ENCODE data around the gene AMZ1. TPM values are rescaled to one million over a fixed set of nuclear protein-coding genes. Genes with fewer than 3 reads are reported as not detected.

Gene AMZ1
- total RNA-seq: 0.05 TPM
- 0.07 TPM for polyA plus RNA-seq
- long read RNA-seq, donor 1: 0 reads
- long read RNA-seq, donor 2: 0 reads
- long read RNA-seq, donor 3: 0 reads
- long read RNA-seq, donor 4: 0 reads
- long read RNA-seq, donor 5, partial matches to known transcripts: 0 of 16 reads
- long read RNA-seq, donor 5, other reads (novel, unspliced or antisense): 16 of 16 reads
- long read RNA-seq, donor 6: 0 reads
- long read RNA-seq, donor 7: 0 reads
- long read RNA-seq, donor 8: 0 reads
- long read RNA-seq, donor 9: 0 reads
- long read RNA-seq, donor 10: 0 reads

DNA sequence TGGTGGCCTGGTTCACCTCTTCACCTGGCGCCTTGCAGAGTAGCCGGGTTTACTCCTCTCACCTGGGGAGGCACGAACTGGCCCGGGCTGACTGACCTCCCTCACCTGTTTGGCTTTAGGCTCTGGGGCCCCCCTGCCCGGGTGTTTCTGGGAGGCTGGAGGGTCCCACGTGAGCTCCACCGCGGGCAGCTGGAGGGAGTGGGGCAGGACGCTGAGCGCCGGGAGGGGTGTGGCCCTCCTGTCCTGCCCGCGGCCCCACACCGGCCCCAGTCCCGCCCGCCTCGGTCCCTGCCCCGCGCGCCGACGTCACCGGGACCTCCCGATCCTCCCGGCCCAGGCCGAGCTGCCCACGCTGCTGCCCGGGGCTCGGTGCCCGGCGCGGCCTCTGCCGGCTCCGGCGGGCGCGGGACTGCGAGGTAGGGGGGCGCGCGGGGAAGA, at the start of gene AMZ1:
Gene AMZ1, plus strand, starts transcription at position 322 of the 438 bp plus-strand sequence. CDS start 12,250 bp downstream, outside the sequence.
- DNase-seq (ENCODE audit: low read depth in 6 of 9, low spot score in 9 of 9): no peak
- H3K27ac ChIP-seq (ENCODE audit: low read depth in 1 of 2, low read length in 1 of 2): no peak within 1 kb of the TSS
- no peak within 1 kb of the TSS for H3K4me3 ChIP-seq (ENCODE audit: low read length in 2 of 2)
- peaks cover 0 to 1% of the 10 kb centered on the region in 2 donors for H3K9me3 ChIP-seq (ENCODE audit: control insufficient read depth in 2 of 2, insufficient read depth in 1 of 2, low read length in 1 of 2)
- H3K36me3 ChIP-seq (ENCODE audit: control insufficient read depth in 2 of 2, insufficient read depth in 2 of 2, low read length in 1 of 2): no peaks in the 10 kb centered on the region
- WGBS: 6% methylated on average over 41 of the region's 41 CpGs
- H3K4me1 ChIP-seq (ENCODE audit: control insufficient read depth in 2 of 2, insufficient read depth in 2 of 2, low read length in 2 of 2): peaks cover 0 to 10% of the 10 kb centered on the region in 2 donors
- H3K27me3 ChIP-seq (ENCODE audit: control insufficient read depth in 2 of 2, insufficient read depth in 1 of 2, low read length in 1 of 2): peaks cover 44 to 66% of the 10 kb centered on the region in 2 donors

- peak overlapping the region; percentile 31 to 50 for H3K27ac ChIP-seq (ENCODE audit: low read depth in 1 of 2, low read length in 1 of 2)
- WGBS: 95% methylated on average over 34 of the region's 34 CpGs
- DNase-seq (ENCODE audit: low read depth in 6 of 9, low spot score in 9 of 9): no peak
- no peaks in the 10 kb centered on the region for H3K9me3 ChIP-seq (ENCODE audit: control insufficient read depth in 2 of 2, insufficient read depth in 1 of 2, low read length in 1 of 2)
- H3K36me3 ChIP-seq (ENCODE audit: control insufficient read depth in 2 of 2, insufficient read depth in 2 of 2, low read length in 1 of 2): peaks cover 4 to 6% of the 10 kb centered on the region in 2 donors
- peaks cover 8 to 54% of the 10 kb centered on the region in 2 donors for H3K4me1 ChIP-seq (ENCODE audit: control insufficient read depth in 2 of 2, insufficient read depth in 2 of 2, low read length in 2 of 2)
- no peak overlapping the region for H3K4me3 ChIP-seq (ENCODE audit: low read length in 2 of 2)
- no peaks in the 10 kb centered on the region for H3K27me3 ChIP-seq (ENCODE audit: control insufficient read depth in 2 of 2, insufficient read depth in 1 of 2, low read length in 1 of 2)
Measured at GRCh38 chr7:2638224-2638991, 49.6 kb upstream of the AMZ1 start.

DNA sequence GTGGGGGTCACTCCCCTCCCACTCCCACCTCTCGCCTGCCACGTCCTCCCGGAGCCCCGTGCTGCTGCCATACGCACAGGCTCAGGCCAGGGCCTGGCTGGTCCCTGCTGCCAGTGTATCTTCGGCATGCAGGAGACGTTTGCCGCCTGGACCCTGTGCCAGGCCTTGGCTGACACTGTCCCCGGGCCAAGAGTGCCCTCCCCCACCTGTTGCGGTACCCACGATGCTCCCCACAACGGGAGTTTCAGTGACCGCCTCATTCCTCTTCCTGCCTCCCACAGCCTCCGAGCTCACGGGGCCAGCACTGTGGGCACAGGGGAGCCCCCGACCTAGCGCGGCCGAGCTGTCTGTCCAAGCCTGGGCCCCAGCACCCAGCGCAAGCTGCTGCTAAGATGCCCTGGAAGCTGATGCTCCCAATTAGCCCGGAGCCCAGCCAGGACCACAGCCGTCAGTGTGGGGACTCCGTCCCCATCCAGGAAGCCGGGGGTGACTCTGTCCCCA, 48.8 kb upstream of the AMZ1 start:
- H3K4me3 ChIP-seq (ENCODE audit: low read length in 2 of 2): no peak overlapping the region
- H3K36me3 ChIP-seq (ENCODE audit: control insufficient read depth in 2 of 2, insufficient read depth in 2 of 2, low read length in 1 of 2): peaks cover 4 to 6% of the 10 kb centered on the region in 2 donors
- no peaks in the 10 kb centered on the region for H3K9me3 ChIP-seq (ENCODE audit: control insufficient read depth in 2 of 2, insufficient read depth in 1 of 2, low read length in 1 of 2)
- WGBS: 91% methylated on average over 24 of the region's 24 CpGs
- no peaks in the 10 kb centered on the region for H3K27me3 ChIP-seq (ENCODE audit: control insufficient read depth in 2 of 2, insufficient read depth in 1 of 2, low read length in 1 of 2)
- H3K4me1 ChIP-seq (ENCODE audit: control insufficient read depth in 2 of 2, insufficient read depth in 2 of 2, low read length in 2 of 2): peaks cover 0 to 54% of the 10 kb centered on the region in 2 donors
- no peak overlapping the region for H3K27ac ChIP-seq (ENCODE audit: low read depth in 1 of 2, low read length in 1 of 2)
- no peak for DNase-seq (ENCODE audit: low read depth in 6 of 9, low spot score in 9 of 9)

- Histone ChIP-seq H3K27ac (ENCODE audit: low read depth in 1 of 2, low read length in 1 of 2) (no peak overlapping the region), H3K9me3 (ENCODE audit: control insufficient read depth in 2 of 2, insufficient read depth in 1 of 2, low read length in 1 of 2) (no peaks in the 10 kb centered on the region), H3K27me3 (ENCODE audit: control insufficient read depth in 2 of 2, insufficient read depth in 1 of 2, low read length in 1 of 2) (no peaks in the 10 kb centered on the region), H3K36me3 (ENCODE audit: control insufficient read depth in 2 of 2, insufficient read depth in 2 of 2, low read length in 1 of 2) (peaks cover 4 to 6% of the 10 kb centered on the region in 2 donors), H3K4me1 (ENCODE audit: control insufficient read depth in 2 of 2, insufficient read depth in 2 of 2, low read length in 2 of 2) (peaks cover 2 to 57% of the 10 kb centered on the region in 2 donors), H3K4me3 (ENCODE audit: low read length in 2 of 2) (no peak overlapping the region)
- no peak for DNase-seq (ENCODE audit: low read depth in 6 of 9, low spot score in 9 of 9)
- 95% methylated on average over 37 of the region's 37 CpGs for WGBS
Measured at GRCh38 chr7:2639695-2640481, 48.1 kb upstream of the AMZ1 start.

- no peak for DNase-seq (ENCODE audit: low read depth in 6 of 9, low spot score in 9 of 9)
- H3K4me1 ChIP-seq (ENCODE audit: control insufficient read depth in 2 of 2, insufficient read depth in 2 of 2, low read length in 2 of 2): peaks cover 8 to 59% of the 10 kb centered on the region in 2 donors
- no peak overlapping the region for H3K4me3 ChIP-seq (ENCODE audit: low read length in 2 of 2)
- no peak overlapping the region for H3K27ac ChIP-seq (ENCODE audit: low read depth in 1 of 2, low read length in 1 of 2)
- H3K9me3 ChIP-seq (ENCODE audit: control insufficient read depth in 2 of 2, insufficient read depth in 1 of 2, low read length in 1 of 2): no peaks in the 10 kb centered on the region
- H3K36me3 ChIP-seq (ENCODE audit: control insufficient read depth in 2 of 2, insufficient read depth in 2 of 2, low read length in 1 of 2): peaks cover 4 to 6% of the 10 kb centered on the region in 2 donors
- H3K27me3 ChIP-seq (ENCODE audit: control insufficient read depth in 2 of 2, insufficient read depth in 1 of 2, low read length in 1 of 2): no peaks in the 10 kb centered on the region
- 94% methylated on average over 12 of the region's 12 CpGs for WGBS
Measured at GRCh38 chr7:2640482-2640830, 47.5 kb upstream of the AMZ1 start.

GRCh38 chr7:2640846-2641316, 47.1 kb upstream of the AMZ1 start:
- peaks cover 10 to 62% of the 10 kb centered on the region in 2 donors for H3K4me1 ChIP-seq (ENCODE audit: control insufficient read depth in 2 of 2, insufficient read depth in 2 of 2, low read length in 2 of 2)
- no peak for DNase-seq (ENCODE audit: low read depth in 6 of 9, low spot score in 9 of 9)
- 91% methylated on average over 9 of the region's 9 CpGs for WGBS
- no peaks in the 10 kb centered on the region for H3K27me3 ChIP-seq (ENCODE audit: control insufficient read depth in 2 of 2, insufficient read depth in 1 of 2, low read length in 1 of 2)
- peak overlapping the region in 1 of 2 donors; percentile 47 for H3K27ac ChIP-seq (ENCODE audit: low read depth in 1 of 2, low read length in 1 of 2)
- H3K4me3 ChIP-seq (ENCODE audit: low read length in 2 of 2): no peak overlapping the region
- peaks cover 2 to 3% of the 10 kb centered on the region in 2 donors for H3K36me3 ChIP-seq (ENCODE audit: control insufficient read depth in 2 of 2, insufficient read depth in 2 of 2, low read length in 1 of 2)
- no peaks in the 10 kb centered on the region for H3K9me3 ChIP-seq (ENCODE audit: control insufficient read depth in 2 of 2, insufficient read depth in 1 of 2, low read length in 1 of 2)

DNA sequence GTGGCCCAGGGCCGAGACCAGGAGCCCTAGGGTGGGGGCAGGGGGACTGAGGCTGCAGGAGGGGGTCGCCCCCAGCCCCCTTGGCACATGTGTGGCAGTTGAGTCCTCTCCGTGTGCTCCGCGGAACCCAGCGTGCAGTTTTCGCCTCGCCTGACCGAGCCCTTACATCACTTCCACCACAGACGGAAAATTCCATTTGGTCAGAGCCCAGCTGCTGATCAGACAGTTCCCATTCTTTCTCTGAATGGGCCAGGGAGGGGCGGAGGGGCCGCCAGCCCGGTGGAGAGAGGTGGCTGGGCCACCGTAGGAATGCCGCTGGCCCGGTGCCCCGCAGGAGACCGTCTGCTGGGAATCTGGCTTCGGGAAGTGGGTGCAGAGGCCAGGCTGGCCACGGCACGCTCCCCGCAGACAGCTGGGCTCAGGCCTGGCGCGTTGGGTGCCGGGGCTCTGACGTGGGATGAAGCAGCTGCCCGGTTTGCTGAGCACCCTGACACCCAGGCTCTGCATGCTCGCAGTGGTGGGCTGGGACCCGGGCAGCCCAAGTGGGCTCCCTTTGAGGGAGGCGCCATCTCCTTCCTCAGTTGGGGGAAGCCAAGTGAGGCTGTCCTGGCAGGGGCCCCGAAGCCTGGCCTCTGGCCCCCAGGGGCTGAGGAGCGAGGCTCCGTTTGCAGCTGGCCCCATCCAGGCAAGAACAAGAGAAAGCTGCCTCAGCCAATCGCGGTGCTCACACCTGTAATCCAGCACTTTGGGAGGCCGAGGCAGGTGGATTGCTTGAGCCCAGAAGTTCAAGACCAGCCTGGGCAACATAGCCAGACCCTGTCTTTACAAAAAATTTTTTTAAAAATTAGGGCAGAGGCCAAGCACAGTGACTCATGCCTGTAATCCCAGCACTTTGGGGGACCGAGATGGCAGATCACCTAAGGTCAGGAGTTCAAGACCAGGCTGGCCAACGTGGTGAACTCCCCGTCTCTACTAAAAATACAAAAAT, 46.3 kb upstream of the AMZ1 start:
- Histone ChIP-seq H3K27ac (ENCODE audit: low read depth in 1 of 2, low read length in 1 of 2) (peak overlapping the region in 1 of 2 donors; percentile 70), H3K27me3 (ENCODE audit: control insufficient read depth in 2 of 2, insufficient read depth in 1 of 2, low read length in 1 of 2) (no peaks in the 10 kb centered on the region), H3K36me3 (ENCODE audit: control insufficient read depth in 2 of 2, insufficient read depth in 2 of 2, low read length in 1 of 2) (peaks cover 0 to 3% of the 10 kb centered on the region in 2 donors), H3K4me1 (ENCODE audit: control insufficient read depth in 2 of 2, insufficient read depth in 2 of 2, low read length in 2 of 2) (peaks cover 10 to 62% of the 10 kb centered on the region in 2 donors), H3K9me3 (ENCODE audit: control insufficient read depth in 2 of 2, insufficient read depth in 1 of 2, low read length in 1 of 2) (no peaks in the 10 kb centered on the region), H3K4me3 (ENCODE audit: low read length in 2 of 2) (no peak overlapping the region)
- WGBS: 90% methylated on average over 39 of the region's 39 CpGs
- peak in 1 of 9 donors; percentile 41 for DNase-seq (ENCODE audit: low read depth in 6 of 9, low spot score in 9 of 9)
